Osteocyte (in vitro differentiated cells): ENCODE data around the gene OR2H2. TPM values are rescaled to one million over a fixed set of nuclear protein-coding genes. Genes with fewer than 3 reads are reported as not detected.

Source experiments
- DNase-seq: peaks from one replicate; pipeline ENCODE4 v3.0.0; 2021; ENCODE audit warnings: mixed read lengths; ENCODE audit not compliant: unreplicated experiment; ENCODE audit errors: extremely low spot score
- H3K27ac Mint-ChIP-seq: one replicate; pipeline ENCODE4 v1.8.0; 2021; ENCODE audit warnings: mild to moderate bottlenecking, mixed read lengths; ENCODE audit not compliant: unreplicated experiment
- H3K27me3 Mint-ChIP-seq: one replicate; pipeline ENCODE4 v1.8.0; 2021; ENCODE audit warnings: mixed read lengths; ENCODE audit not compliant: unreplicated experiment
- H3K36me3 Mint-ChIP-seq: one replicate; pipeline ENCODE4 v1.8.0; 2021; ENCODE audit warnings: mixed read lengths; ENCODE audit not compliant: unreplicated experiment
- H3K4me1 Mint-ChIP-seq: one replicate; pipeline ENCODE4 v1.8.0; 2021; ENCODE audit warnings: mixed read lengths; ENCODE audit not compliant: unreplicated experiment
- H3K4me3 Mint-ChIP-seq: one replicate; pipeline ENCODE4 v1.8.0; 2021; ENCODE audit warnings: mild to moderate bottlenecking, moderate library complexity, mixed read lengths; ENCODE audit not compliant: unreplicated experiment
- H3K9me3 Mint-ChIP-seq: one replicate; pipeline ENCODE4 v1.8.0; 2021; ENCODE audit warnings: mixed read lengths; ENCODE audit not compliant: unreplicated experiment
- total RNA-seq: library from RNA; stranded (reverse); gene quantifications from 2 replicates; pipeline ENCODE4 v1.2.1, GENCODE V29; 2021
- TF ChIP-seq, protein P1 (sequence below): fragments of 200-600 bp; sonication (generic); IDR thresholded peaks from 2 replicates; pipeline ENCODE4 v1.5.0; 2021; ENCODE audit warnings: antibody characterized with exemption, mild to moderate bottlenecking, moderate library complexity

OR2H2 gene
- total RNA-seq, 1 donor from 2014 or later: not detected

DNA sequence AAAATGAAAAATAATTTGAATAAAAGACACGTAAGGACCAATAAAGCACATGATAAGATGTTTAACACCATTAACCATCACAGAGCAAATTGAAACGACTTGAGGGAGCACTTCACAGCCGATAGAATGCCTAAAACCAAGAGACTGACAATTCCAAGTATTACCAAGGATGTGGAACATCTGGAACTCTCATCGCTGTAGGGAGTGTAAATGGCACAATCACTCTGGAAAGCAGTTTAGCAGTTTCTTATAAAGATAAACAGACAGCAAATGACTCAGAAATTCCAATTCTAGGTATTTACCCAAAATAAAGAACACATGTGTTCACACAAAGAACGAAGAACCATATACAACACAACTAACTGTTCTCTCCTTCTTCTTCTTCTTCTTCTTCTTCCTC is 16.9 kb upstream of the OR2H2 start:
- H3K36me3 Mint-ChIP-seq: no peaks in the 10 kb centered on the region
- TF ChIP-seq, protein P1, sequence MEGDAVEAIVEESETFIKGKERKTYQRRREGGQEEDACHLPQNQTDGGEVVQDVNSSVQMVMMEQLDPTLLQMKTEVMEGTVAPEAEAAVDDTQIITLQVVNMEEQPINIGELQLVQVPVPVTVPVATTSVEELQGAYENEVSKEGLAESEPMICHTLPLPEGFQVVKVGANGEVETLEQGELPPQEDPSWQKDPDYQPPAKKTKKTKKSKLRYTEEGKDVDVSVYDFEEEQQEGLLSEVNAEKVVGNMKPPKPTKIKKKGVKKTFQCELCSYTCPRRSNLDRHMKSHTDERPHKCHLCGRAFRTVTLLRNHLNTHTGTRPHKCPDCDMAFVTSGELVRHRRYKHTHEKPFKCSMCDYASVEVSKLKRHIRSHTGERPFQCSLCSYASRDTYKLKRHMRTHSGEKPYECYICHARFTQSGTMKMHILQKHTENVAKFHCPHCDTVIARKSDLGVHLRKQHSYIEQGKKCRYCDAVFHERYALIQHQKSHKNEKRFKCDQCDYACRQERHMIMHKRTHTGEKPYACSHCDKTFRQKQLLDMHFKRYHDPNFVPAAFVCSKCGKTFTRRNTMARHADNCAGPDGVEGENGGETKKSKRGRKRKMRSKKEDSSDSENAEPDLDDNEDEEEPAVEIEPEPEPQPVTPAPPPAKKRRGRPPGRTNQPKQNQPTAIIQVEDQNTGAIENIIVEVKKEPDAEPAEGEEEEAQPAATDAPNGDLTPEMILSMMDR: no peak
- no peak for DNase-seq
- no peak overlapping the region for H3K27ac Mint-ChIP-seq
- peaks cover 22% of the 10 kb centered on the region for H3K27me3 Mint-ChIP-seq
- no peak overlapping the region for H3K4me3 Mint-ChIP-seq
- no peaks in the 10 kb centered on the region for H3K9me3 Mint-ChIP-seq
- H3K4me1 Mint-ChIP-seq: no peaks in the 10 kb centered on the region

DNA sequence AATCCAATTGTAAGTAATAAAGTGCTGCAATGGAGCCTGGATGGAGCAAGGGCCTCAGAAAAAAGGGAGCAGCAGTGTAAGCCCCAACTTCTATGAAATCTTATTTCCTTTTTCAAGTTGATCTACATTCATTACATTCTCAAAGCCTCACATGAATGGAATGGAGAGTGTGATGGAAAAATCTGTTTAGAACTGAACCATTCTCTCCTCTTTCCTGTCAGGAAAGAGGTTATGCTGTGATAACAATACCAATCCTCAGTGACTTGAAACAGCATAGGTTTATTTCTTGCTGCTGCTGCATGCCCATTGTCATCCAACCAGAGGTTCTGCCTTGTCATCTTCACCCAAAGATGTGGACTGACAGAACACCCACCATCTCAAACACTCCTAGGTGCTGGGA is 8.9 kb upstream of the OR2H2 start:
- TF ChIP-seq, protein P1: no peak
- Mint-ChIP-seq H3K4me3 (no peak overlapping the region), H3K36me3 (no peaks in the 10 kb centered on the region), H3K27me3 (peaks cover 28% of the 10 kb centered on the region), H3K27ac (no peak overlapping the region), H3K4me1 (no peaks in the 10 kb centered on the region), H3K9me3 (no peaks in the 10 kb centered on the region)
- no peak for DNase-seq

DNA sequence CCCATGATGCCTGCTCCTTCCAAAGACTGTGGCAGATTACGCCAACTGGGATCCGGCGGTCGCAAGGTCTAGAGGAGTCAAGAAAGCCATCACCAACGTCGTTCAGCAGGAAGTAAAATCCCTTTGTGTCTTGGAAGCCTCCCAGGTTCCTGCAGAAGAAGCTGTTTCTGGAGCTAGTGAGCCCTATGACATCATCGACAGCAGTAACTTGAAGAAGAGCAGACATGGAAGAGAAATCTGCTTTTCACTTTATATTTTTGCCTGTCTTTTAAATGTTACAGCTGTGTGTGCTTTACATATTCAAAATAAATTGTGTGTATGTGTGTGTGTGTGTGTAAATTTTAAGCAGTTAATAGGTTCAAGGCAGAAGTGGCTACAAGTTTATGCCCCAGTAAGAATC is 7.4 kb upstream of the OR2H2 start:
- no peaks in the 10 kb centered on the region for H3K9me3 Mint-ChIP-seq
- TF ChIP-seq, protein P1: no peak
- no peak overlapping the region for H3K4me3 Mint-ChIP-seq
- peaks cover 16% of the 10 kb centered on the region for H3K27me3 Mint-ChIP-seq
- H3K4me1 Mint-ChIP-seq: no peaks in the 10 kb centered on the region
- H3K36me3 Mint-ChIP-seq: no peaks in the 10 kb centered on the region
- H3K27ac Mint-ChIP-seq: no peak overlapping the region
- no peak for DNase-seq

DNA sequence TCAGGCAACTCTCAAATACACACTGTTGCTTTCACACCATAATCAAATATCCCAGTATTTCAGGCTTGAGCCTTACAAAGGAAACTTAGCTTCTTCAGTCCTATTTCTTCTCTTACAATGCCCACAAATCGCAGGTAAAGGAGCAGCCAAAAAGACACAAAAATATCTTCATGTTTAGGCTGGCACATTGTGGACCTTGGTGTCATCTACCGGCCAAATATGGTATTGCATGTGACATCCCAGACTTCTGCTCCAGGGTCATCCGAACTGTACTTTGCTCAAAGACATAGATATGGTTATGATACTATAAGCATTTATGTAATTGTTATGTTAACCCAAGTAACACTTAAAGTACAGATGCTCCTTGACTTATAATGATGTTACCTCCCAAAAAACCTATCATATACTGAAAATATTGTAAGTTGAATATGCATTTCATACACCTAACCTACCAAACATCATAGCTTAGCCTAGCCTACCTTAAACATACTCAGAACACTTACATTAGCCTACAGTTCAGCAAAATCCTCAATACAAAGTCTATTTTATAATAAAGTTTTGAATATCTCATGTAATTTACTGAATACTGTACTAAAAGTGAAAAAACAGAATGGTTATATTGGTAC is 4.6 kb downstream of the OR2H2 start:
- no peaks in the 10 kb centered on the region for H3K9me3 Mint-ChIP-seq
- peaks cover 23% of the 10 kb centered on the region for H3K27me3 Mint-ChIP-seq
- DNase-seq: no peak
- no peak overlapping the region for H3K4me3 Mint-ChIP-seq
- no peaks in the 10 kb centered on the region for H3K4me1 Mint-ChIP-seq
- TF ChIP-seq, protein P1: peak; percentile 83
- no peak overlapping the region for H3K27ac Mint-ChIP-seq
- H3K36me3 Mint-ChIP-seq: no peaks in the 10 kb centered on the region

DNA sequence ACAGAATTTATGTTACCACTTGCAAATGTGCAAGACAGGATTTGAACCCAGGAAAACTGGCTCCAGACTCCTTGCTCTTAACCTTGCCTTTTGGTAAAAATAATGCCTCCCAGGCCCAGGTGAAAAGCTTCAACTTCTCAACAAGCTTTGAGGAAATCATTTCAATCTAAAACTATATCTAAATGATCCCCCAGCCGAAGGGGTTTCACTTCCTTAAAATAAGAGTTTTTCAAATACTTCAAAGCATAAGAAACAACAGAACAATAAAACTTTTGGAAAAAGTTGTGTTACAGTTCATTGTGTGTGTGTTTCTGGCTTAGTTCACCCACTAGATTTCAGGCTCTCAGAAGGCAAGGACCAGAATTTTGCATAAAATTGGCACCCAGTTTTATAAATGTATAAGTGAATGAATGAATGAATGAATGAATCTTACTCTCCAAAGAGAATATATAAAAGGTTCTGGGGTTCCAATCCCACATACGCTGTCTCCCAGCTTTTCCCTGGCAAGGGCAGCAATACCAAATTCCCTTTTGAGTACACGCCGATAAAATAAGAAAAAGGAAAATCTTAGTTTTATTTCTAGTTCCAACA is 5.4 kb downstream of the OR2H2 start:
- peaks cover 20% of the 10 kb centered on the region for H3K27me3 Mint-ChIP-seq
- no peak overlapping the region for H3K4me3 Mint-ChIP-seq
- TF ChIP-seq, protein P1: no peak
- no peaks in the 10 kb centered on the region for H3K9me3 Mint-ChIP-seq
- H3K27ac Mint-ChIP-seq: no peak overlapping the region
- no peaks in the 10 kb centered on the region for H3K4me1 Mint-ChIP-seq
- H3K36me3 Mint-ChIP-seq: no peaks in the 10 kb centered on the region
- DNase-seq: no peak
